Endothelial cell of umbilical vein (primary cell): ENCODE measurements around the gene GCLC. TPM values are rescaled to one million over a fixed set of nuclear protein-coding genes. Genes with fewer than 3 reads are reported as not detected.
"Not testable (repeated sequence)": the region's sequence is repeated elsewhere in the genome, so short reads cannot be mapped to it uniquely, and the experiment has no call there.

Experiments used
- BruUV-seq: library from RNA; stranded (reverse); fragments of 400-500 nt; replicated peaks from 2 replicates; lab custom pipeline; 2021; lab: Mats Ljungman, UMichigan
- CTCF ChIA-PET: fragments of 300-600, 350-600 bp; sonication (Branson Sonifier 250); formaldehyde crosslinking; loops from one replicate; lab custom pipeline; 2021; ENCODE audit warnings: antibody characterized with exemption, inconsistent platforms; lab: Charles Lee
- POLR2A ChIA-PET: fragments of 300-600, 350-600 bp; sonication (Branson Sonifier 250); formaldehyde crosslinking; loops from one replicate; lab custom pipeline; 2021; ENCODE audit warnings: antibody characterized with exemption, inconsistent platforms; lab: Charles Lee
- DNase-seq: peaks from one replicate; pipeline ENCODE4 v3.0.0-alpha.2; 2011; ENCODE audit warnings: low read depth, low spot score
- FAIRE-seq: peaks from 2 replicates; lab custom pipeline; 2011; peaks lifted over from hg19 to GRCh38; lab: Jason Lieb, UNC
- H2AFZ ChIP-seq: 2 replicates; pipeline ENCODE4 v1.6.0; 2012; ENCODE audit warnings: low read depth, low read length, control low read depth, inconsistent platforms
- H3K27ac ChIP-seq: 2 replicates; pipeline ENCODE4 v1.5.1; 2011; ENCODE audit warnings: low read depth, mild to moderate bottlenecking, control low read depth, low read length, moderate library complexity; ENCODE audit not compliant: insufficient read depth
- H3K27me3 ChIP-seq, 2 experiments: 2 replicates each; pipeline versions ENCODE4 v1.6.0 to v1.6.1; 2011; ENCODE audit warnings: low read length in 2 of 2, mixed read lengths in 1 of 2; ENCODE audit not compliant: control insufficient read depth in 2 of 2, insufficient read depth in 2 of 2
- H3K36me3 ChIP-seq, 2 experiments: 2 replicates in 1 of 2; 3 replicates in 1 of 2; pipeline ENCODE4 v1.5.1; 2011; ENCODE audit warnings: low read length in 2 of 2, mild to moderate bottlenecking in 1 of 2, moderate library complexity in 1 of 2; ENCODE audit not compliant: control insufficient read depth in 2 of 2, insufficient read depth in 2 of 2; ENCODE audit errors: extremely low read depth in 1 of 2
- H3K4me1 ChIP-seq: 3 replicates; pipeline ENCODE4 v1.5.1; 2011; ENCODE audit warnings: mild to moderate bottlenecking, low read length; ENCODE audit not compliant: control insufficient read depth, insufficient read depth; ENCODE audit errors: extremely low read depth
- H3K4me2 ChIP-seq: 2 replicates; pipeline ENCODE4 v1.6.1; 2011; ENCODE audit warnings: low read length, control low read depth, mixed read lengths; ENCODE audit not compliant: insufficient read depth
- H3K4me3 ChIP-seq, 3 experiments: fragments of 200-600 bp in 1 of 3; sonication (generic), shearing (Covaris generic) in 1 of 3; replicated peaks in 1 of 3; 2 replicates each; pipeline ENCODE4 v1.5.1; 2011 to 2016; ENCODE audit warnings: control low read depth in 3 of 3, low read length in 3 of 3, mild to moderate bottlenecking in 2 of 3, inconsistent platforms in 1 of 3, low read depth in 1 of 3, moderate library complexity in 1 of 3; ENCODE audit not compliant: insufficient read depth in 1 of 3
- H3K79me2 ChIP-seq: 2 replicates; pipeline ENCODE4 v1.6.0; 2012; ENCODE audit warnings: low read length, inconsistent platforms; ENCODE audit not compliant: control insufficient read depth, insufficient read depth
- H3K9ac ChIP-seq: replicated peaks from 2 replicates; pipeline ENCODE3; 2011; ENCODE audit warnings: low read length, control low read depth; ENCODE audit not compliant: insufficient read depth; ENCODE audit errors: extremely low read depth
- H3K9me1 ChIP-seq: replicated peaks from 3 replicates; pipeline ENCODE4 v1.6.0; 2011; ENCODE audit warnings: mild to moderate bottlenecking, low read length; ENCODE audit not compliant: control insufficient read depth, insufficient read depth; ENCODE audit errors: extremely low read depth
- H3K9me3 ChIP-seq: replicated peaks from 2 replicates; pipeline ENCODE4 v1.5.1; 2012; ENCODE audit warnings: low read length, inconsistent platforms; ENCODE audit not compliant: control insufficient read depth, insufficient read depth
- H4K20me1 ChIP-seq: replicated peaks from 2 replicates; pipeline ENCODE3; 2011; ENCODE audit warnings: mild to moderate bottlenecking, low read length; ENCODE audit not compliant: control insufficient read depth, insufficient read depth; ENCODE audit errors: extremely low read depth
- FOS ChIP-seq: IDR thresholded peaks from 2 replicates; pipeline ENCODE4 v1.6.1; 2011; ENCODE audit warnings: mild to moderate bottlenecking, low read length, moderate library complexity, borderline replicate concordance; ENCODE audit not compliant: insufficient read depth
- POLR2A ChIP-seq: IDR thresholded peaks from 2 replicates; pipeline ENCODE4 v1.6.1; 2012; ENCODE audit warnings: low read depth, mild to moderate bottlenecking, control low read depth, low read length
- POLR2AphosphoS5 ChIP-seq: IDR thresholded peaks from 2 replicates; pipeline ENCODE4 v1.6.1; 2012; ENCODE audit warnings: low read depth, mild to moderate bottlenecking, control low read depth, low read length, moderate library complexity; ENCODE audit not compliant: insufficient read depth
- dilution Hi-C: fragments of 300-500 bp; cut with MboI; formaldehyde crosslinking; loops from one replicate; pipeline ENCODE4 v1.15.0; 2019; ENCODE audit warnings: low sequenced_read_pairs; ENCODE audit not compliant: extremely low pct_ligation_motif_present
- intact Hi-C: fragments of 100-400 bp; cut with micrococcal nuclease; formaldehyde crosslinking; loops from one replicate; pipeline ENCODE4 v1.10.0; 2022
- polyA plus RNA-seq, 4 experiments: library from polyadenylated mRNA; depleted of rRNA in 3 of 4; stranded (reverse) in 3 of 4; unstranded in 1 of 4; fragments of >200 nt; gene quantifications; 2 replicates each; pipeline versions ENCODE4 v1.2.1 to v1.2.3, GENCODE V29; 2011 to 2012; ENCODE audit warnings: missing spikeins in 1 of 4
- total RNA-seq: library from RNA; stranded (reverse); gene quantifications from 2 replicates; pipeline ENCODE4 v1.2.3, GENCODE V29; 2021

GCLC gene
- total and polyA plus RNA-seq, 2 donors (not counting 3 experiments of a cell fraction or from before 2014, with no cell fraction given): 7.3 to 22.8 TPM

DNA sequence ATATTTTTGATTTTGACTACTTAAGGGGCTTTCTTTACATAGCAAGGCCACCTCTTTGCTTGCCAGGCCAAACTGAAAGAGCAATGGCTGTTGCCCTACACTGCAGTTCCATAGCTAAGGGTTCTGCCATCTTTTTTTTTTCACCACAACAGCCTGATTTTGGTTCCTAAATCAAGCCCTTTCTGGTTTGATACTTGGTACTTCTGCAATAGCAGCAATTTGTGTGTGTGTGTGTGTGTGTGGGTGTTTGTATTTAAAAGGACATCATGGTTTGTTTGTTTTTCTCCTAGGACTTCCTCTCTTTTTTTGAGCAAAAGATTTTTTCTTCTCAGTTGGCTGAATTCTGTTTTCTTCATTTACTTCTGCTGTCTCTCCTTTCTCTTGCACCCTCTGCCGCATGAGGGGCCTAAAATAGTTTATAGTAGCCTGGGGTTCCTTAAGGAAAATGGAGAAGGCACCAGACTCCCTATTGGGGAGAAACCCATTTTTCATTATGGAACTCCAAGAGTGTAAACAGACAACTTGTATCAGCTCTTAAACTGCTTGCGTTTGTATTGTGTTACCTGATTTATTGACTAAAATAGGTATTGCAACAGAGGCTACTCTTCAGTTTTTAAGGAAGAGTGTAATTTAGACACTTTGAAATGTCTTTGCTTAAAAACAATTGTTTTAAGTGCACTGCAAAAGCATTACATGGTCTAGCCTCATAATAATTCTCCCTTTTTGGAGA is 12.2 kb upstream of the GCLC start:
- no TSS peak for BruUV-seq

GRCh38 chr6:53553600-53553999 is 8.7 kb upstream of the GCLC start:
- H3K79me2 ChIP-seq, intact Hi-C loops, H3K4me1 ChIP-seq, H3K27me3 ChIP-seq, BruUV-seq, H3K36me3 ChIP-seq, H3K9ac ChIP-seq, H2AFZ ChIP-seq, H3K4me2 ChIP-seq, dilution Hi-C loops, FAIRE-seq, DNase-seq, CTCF ChIA-PET, H3K9me1 ChIP-seq, POLR2A ChIA-PET, H3K9me3 ChIP-seq, H4K20me1 ChIP-seq, H3K4me3 ChIP-seq, H3K27ac ChIP-seq: not testable (repeated sequence)

More for the DNA sequence above, 12.2 kb upstream of the GCLC start:
- DNase-seq (no peak), FAIRE-seq (no peak)
- Histone ChIP-seq H3K4me2 (no peak overlapping the region), H3K27me3 (peaks cover 0 to 3% of the 10 kb centered on the region in 2 experiments), H3K4me1 (no peaks in the 10 kb centered on the region), H3K9me1 (no peaks in the 10 kb centered on the region), H4K20me1 (no peaks in the 10 kb centered on the region), H2AFZ (no peak overlapping the region), H3K9me3 (no peaks in the 10 kb centered on the region), H3K79me2 (no peaks in the 10 kb centered on the region), H3K27ac (no peak overlapping the region), H3K4me3 (no peak overlapping the region), H3K36me3 (no peaks in the 10 kb centered on the region), H3K9ac (no peak overlapping the region)
- dilution Hi-C loops (no loop called here), intact Hi-C loops (no loop called here)
- POLR2A ChIA-PET: no interaction called here
- TF ChIP-seq POLR2A: no peak
- no peak for TF ChIP-seq FOS
- TF ChIP-seq POLR2AphosphoS5: no peak
- CTCF ChIA-PET: no interaction called here

- FAIRE-seq, H3K79me2 ChIP-seq, DNase-seq, dilution Hi-C loops, H3K27me3 ChIP-seq, BruUV-seq, H3K27ac ChIP-seq, H2AFZ ChIP-seq, H3K4me2 ChIP-seq, H3K9me3 ChIP-seq, H3K9me1 ChIP-seq, POLR2A ChIA-PET, H3K4me3 ChIP-seq, H3K9ac ChIP-seq, H3K36me3 ChIP-seq, H4K20me1 ChIP-seq, intact Hi-C loops: not testable (repeated sequence)
- peaks cover 14% of the 10 kb centered on the region for H3K4me1 ChIP-seq
- CTCF ChIA-PET: interaction anchor here (1.6 kb wide), 1 partner anchor 137 kb away, joined by 3 read pairs; no protein-coding TSS in a partner anchor
Observed at GRCh38 chr6:53551681-53552080, 6.8 kb upstream of the GCLC start.
